Measurements from ENCODE around the gene APCDD1L. TPM values are rescaled to one million over a fixed set of nuclear protein-coding genes. Genes with fewer than 3 reads are reported as not detected.

The APCDD1L gene
- total and polyA plus RNA-seq, 4 donors = 0.04 TPM; not detected in 3

DNA sequence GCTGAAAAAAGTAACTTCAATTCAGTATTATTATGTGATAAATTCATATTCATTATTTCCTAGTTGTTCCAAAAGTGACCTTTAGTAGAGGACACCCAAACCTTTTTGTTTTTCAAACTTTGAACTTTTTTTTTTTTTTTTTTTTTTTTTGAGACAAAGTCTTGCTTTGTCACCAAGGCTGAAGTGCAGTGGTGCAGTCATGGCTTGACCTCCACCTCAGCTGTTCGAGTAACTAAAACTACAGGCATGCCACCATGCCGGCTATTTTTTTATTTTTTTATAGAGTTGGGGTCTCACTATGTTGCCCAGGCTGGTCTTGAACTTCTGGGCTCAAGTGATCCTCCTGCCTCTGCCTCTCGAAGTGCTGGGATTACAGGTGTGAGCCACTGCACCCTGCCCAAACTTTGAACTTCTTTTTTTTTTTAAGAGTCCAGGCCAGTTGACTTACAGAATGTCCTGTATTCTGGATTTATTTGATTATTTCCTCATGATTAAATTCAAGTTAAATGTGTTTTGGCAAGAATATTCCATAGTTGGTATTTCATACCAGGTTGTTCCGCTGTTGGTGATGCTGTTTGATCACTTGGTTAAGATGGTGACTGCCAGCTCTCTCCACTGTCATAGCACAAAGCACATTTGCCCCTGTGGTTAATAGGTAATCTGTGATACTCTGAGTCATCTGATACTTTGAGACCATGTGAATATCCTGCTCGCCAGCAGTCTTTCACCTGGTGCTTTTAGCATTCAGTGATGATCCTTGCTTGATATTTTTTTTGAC, 78.1 kb downstream of the APCDD1L start:
- peaks cover 16 to 33% (median 21%) of the 10 kb centered on the region in 4 donors for H3K4me1 ChIP-seq (ENCODE audit: control insufficient read depth in 4 of 4, insufficient read depth in 4 of 4, low read length in 3 of 4)
- H3K27me3 ChIP-seq (ENCODE audit: control insufficient read depth in 4 of 4, insufficient read depth in 4 of 4, low read length in 3 of 4) = no peaks in the 10 kb centered on the region
- no peak for DNase-seq (ENCODE audit: low spot score)
- H3K9me3 ChIP-seq (ENCODE audit: control insufficient read depth in 4 of 4, low read length in 3 of 4) = no peaks in the 10 kb centered on the region
- no peak overlapping the region for H3K4me3 ChIP-seq (ENCODE audit: low read depth in 1 of 3, low read length in 3 of 3)
- peaks cover 0 to 2% (median under 1%) of the 10 kb centered on the region in 4 donors for H3K36me3 ChIP-seq (ENCODE audit: control insufficient read depth in 4 of 4, insufficient read depth in 3 of 4, low read depth in 1 of 4, low read length in 3 of 4)
- WGBS = 54% methylated on average over 5 of the region's 5 CpGs
- peak; percentile 37 to 40 for TF ChIP-seq RAD21 (IDR thresholded peaks at IDR 0.05)
- no peak for TF ChIP-seq GABPA (IDR thresholded peaks at IDR 0.05 in 1 of 2, conservative IDR thresholded peaks at IDR 0.05 in 1 of 2)
- peak; percentile 69 to 79 for TF ChIP-seq HNF4A (conservative IDR thresholded peaks at IDR 0.05)
- TF ChIP-seq HNF4G (IDR thresholded peaks at IDR 0.05) = no peak
- peak; percentile 86 for TF ChIP-seq YY1 (IDR thresholded peaks at IDR 0.05)
- TF ChIP-seq TAF1 (conservative IDR thresholded peaks at IDR 0.05) = no peak
- peak; percentile 63 for TF ChIP-seq FOXA2 (IDR thresholded peaks at IDR 0.05)
- TF ChIP-seq SP1 (IDR thresholded peaks at IDR 0.05) = peak; percentile 67
- TF ChIP-seq, protein P1, sequence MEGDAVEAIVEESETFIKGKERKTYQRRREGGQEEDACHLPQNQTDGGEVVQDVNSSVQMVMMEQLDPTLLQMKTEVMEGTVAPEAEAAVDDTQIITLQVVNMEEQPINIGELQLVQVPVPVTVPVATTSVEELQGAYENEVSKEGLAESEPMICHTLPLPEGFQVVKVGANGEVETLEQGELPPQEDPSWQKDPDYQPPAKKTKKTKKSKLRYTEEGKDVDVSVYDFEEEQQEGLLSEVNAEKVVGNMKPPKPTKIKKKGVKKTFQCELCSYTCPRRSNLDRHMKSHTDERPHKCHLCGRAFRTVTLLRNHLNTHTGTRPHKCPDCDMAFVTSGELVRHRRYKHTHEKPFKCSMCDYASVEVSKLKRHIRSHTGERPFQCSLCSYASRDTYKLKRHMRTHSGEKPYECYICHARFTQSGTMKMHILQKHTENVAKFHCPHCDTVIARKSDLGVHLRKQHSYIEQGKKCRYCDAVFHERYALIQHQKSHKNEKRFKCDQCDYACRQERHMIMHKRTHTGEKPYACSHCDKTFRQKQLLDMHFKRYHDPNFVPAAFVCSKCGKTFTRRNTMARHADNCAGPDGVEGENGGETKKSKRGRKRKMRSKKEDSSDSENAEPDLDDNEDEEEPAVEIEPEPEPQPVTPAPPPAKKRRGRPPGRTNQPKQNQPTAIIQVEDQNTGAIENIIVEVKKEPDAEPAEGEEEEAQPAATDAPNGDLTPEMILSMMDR (IDR thresholded peaks at IDR 0.05; ENCODE audit: low read depth, low read length, missing input control) = no peak
- TF ChIP-seq JUND (IDR thresholded peaks at IDR 0.05) = peak; percentile 75 to 96
- TF ChIP-seq EGR1 (IDR thresholded peaks at IDR 0.05; ENCODE audit: low read depth in 2 of 2) = no peak
- peak; percentile 51 for TF ChIP-seq FOXA1 (IDR thresholded peaks at IDR 0.05)
- TF ChIP-seq, protein P2, sequence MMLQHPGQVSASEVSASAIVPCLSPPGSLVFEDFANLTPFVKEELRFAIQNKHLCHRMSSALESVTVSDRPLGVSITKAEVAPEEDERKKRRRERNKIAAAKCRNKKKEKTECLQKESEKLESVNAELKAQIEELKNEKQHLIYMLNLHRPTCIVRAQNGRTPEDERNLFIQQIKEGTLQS (IDR thresholded peaks at IDR 0.05) = peak; percentile 80
- TF ChIP-seq, protein P3, sequence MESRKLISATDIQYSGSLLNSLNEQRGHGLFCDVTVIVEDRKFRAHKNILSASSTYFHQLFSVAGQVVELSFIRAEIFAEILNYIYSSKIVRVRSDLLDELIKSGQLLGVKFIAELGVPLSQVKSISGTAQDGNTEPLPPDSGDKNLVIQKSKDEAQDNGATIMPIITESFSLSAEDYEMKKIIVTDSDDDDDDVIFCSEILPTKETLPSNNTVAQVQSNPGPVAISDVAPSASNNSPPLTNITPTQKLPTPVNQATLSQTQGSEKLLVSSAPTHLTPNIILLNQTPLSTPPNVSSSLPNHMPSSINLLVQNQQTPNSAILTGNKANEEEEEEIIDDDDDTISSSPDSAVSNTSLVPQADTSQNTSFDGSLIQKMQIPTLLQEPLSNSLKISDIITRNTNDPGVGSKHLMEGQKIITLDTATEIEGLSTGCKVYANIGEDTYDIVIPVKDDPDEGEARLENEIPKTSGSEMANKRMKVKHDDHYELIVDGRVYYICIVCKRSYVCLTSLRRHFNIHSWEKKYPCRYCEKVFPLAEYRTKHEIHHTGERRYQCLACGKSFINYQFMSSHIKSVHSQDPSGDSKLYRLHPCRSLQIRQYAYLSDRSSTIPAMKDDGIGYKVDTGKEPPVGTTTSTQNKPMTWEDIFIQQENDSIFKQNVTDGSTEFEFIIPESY (IDR thresholded peaks at IDR 0.05) = peak; percentile 44
- TF ChIP-seq, protein P4, sequence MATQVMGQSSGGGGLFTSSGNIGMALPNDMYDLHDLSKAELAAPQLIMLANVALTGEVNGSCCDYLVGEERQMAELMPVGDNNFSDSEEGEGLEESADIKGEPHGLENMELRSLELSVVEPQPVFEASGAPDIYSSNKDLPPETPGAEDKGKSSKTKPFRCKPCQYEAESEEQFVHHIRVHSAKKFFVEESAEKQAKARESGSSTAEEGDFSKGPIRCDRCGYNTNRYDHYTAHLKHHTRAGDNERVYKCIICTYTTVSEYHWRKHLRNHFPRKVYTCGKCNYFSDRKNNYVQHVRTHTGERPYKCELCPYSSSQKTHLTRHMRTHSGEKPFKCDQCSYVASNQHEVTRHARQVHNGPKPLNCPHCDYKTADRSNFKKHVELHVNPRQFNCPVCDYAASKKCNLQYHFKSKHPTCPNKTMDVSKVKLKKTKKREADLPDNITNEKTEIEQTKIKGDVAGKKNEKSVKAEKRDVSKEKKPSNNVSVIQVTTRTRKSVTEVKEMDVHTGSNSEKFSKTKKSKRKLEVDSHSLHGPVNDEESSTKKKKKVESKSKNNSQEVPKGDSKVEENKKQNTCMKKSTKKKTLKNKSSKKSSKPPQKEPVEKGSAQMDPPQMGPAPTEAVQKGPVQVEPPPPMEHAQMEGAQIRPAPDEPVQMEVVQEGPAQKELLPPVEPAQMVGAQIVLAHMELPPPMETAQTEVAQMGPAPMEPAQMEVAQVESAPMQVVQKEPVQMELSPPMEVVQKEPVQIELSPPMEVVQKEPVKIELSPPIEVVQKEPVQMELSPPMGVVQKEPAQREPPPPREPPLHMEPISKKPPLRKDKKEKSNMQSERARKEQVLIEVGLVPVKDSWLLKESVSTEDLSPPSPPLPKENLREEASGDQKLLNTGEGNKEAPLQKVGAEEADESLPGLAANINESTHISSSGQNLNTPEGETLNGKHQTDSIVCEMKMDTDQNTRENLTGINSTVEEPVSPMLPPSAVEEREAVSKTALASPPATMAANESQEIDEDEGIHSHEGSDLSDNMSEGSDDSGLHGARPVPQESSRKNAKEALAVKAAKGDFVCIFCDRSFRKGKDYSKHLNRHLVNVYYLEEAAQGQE (IDR thresholded peaks at IDR 0.05) = peak; percentile 59
- TF ChIP-seq, protein P5, sequence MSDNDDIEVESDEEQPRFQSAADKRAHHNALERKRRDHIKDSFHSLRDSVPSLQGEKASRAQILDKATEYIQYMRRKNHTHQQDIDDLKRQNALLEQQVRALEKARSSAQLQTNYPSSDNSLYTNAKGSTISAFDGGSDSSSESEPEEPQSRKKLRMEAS (IDR thresholded peaks at IDR 0.05) = peak; percentile 57
- TF ChIP-seq NR2F2 (IDR thresholded peaks at IDR 0.05) = no peak
- TF ChIP-seq RXRA (IDR thresholded peaks at IDR 0.05) = peak; percentile 56 to 93
- H3K9ac ChIP-seq (ENCODE audit: low read depth in 1 of 2, low read length in 2 of 2) = no peak overlapping the region
- peak overlapping the region; percentile 74 to 82 for H3K27ac ChIP-seq (ENCODE audit: low read depth in 1 of 2, low read length in 2 of 2)
